Thoracic aorta (tissue), 2 donors: ENCODE measurements around the gene TMEM254. TPM values are rescaled to one million over a fixed set of nuclear protein-coding genes. Genes with fewer than 3 reads are reported as not detected.
"Not testable (repeated sequence)": the region's sequence is repeated elsewhere in the genome, so short reads cannot be mapped to it uniquely, and the experiment has no call there.

Source experiments
- ATAC-seq: fragments of 150-250 bp; one replicate; pipeline ENCODE4 v1.8.0; 2017; ENCODE audit warnings: low read depth; ENCODE audit not compliant: insufficient number of reproducible peaks, low FRiP score
- DNase-seq: peaks from one replicate; pipeline ENCODE4 v3.0.0-alpha.2; 2020; ENCODE audit warnings: low spot score
- H3K27ac ChIP-seq, 2 donors: fragments of 200-600 bp; sonication (generic); 1 replicate in 1 of 2; 2 replicates in 1 of 2; pipeline ENCODE4 v1.5.1; 2016; ENCODE audit warnings: mild to moderate bottlenecking in 2 of 2, moderate library complexity in 2 of 2
- H3K27me3 ChIP-seq: fragments of 200-600 bp; sonication (generic); replicated peaks from 2 replicates; pipeline ENCODE4 v1.6.0; 2016; ENCODE audit warnings: mild to moderate bottlenecking; ENCODE audit not compliant: insufficient read depth
- H3K36me3 ChIP-seq: fragments of 200-600 bp; sonication (generic); one replicate; pipeline ENCODE4 v1.5.1; 2016
- H3K4me1 ChIP-seq, 2 donors: fragments of 200-600 bp; sonication (generic); 1 replicate in 1 of 2; 2 replicates in 1 of 2; pipeline versions ENCODE4 v1.5.1 to v1.6.0; 2016; ENCODE audit warnings: low read depth in 2 of 2, mild to moderate bottlenecking in 1 of 2; ENCODE audit not compliant: control insufficient read depth in 1 of 2
- H3K4me3 ChIP-seq: fragments of 200-600 bp; sonication (generic); 2 replicates; pipeline ENCODE4 v1.5.1; 2016; ENCODE audit warnings: mild to moderate bottlenecking
- H3K9me3 ChIP-seq: fragments of 200-600 bp; sonication (generic); 2 replicates; pipeline ENCODE4 v1.5.1; 2016
- total RNA-seq, 2 donors: library from RNA; depleted of rRNA; stranded (reverse); fragments of >200 nt; gene quantifications; one replicate each; pipeline versions ENCODE4 v1.1.0 to v1.2.3, GENCODE V29; 2016
- TF ChIP-seq, protein P1 (sequence below): fragments of 200-600 bp; sonication (generic); IDR thresholded peaks from one replicate; pipeline ENCODE4 v1.5.1; 2019; ENCODE audit warnings: antibody characterized with exemption

The TMEM254 gene
- total RNA-seq, 2 donors from 2014 or later, result 5.1 to 10.7 TPM

DNA sequence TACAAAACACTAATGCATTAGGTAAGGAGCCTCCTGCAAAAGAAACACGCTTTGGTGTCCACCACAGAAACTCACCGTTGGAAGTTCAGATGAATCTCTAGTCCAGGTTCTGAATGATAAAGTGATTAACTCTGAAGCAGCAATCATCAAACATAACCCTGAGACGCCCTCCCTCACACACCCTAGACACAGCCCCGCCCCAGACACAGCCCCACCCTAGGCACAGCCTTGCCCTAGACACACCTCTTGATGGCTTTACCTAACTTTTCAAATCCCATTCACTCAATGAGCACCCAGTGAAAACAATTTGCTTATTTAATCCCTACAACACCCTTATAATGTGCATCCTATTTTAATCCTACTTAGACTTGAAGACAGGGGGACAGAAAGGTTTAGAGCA is 21.3 kb upstream of the TMEM254 start:
- no peak for ATAC-seq
- H3K4me1 ChIP-seq, result no peaks in the 10 kb centered on the region

DNA sequence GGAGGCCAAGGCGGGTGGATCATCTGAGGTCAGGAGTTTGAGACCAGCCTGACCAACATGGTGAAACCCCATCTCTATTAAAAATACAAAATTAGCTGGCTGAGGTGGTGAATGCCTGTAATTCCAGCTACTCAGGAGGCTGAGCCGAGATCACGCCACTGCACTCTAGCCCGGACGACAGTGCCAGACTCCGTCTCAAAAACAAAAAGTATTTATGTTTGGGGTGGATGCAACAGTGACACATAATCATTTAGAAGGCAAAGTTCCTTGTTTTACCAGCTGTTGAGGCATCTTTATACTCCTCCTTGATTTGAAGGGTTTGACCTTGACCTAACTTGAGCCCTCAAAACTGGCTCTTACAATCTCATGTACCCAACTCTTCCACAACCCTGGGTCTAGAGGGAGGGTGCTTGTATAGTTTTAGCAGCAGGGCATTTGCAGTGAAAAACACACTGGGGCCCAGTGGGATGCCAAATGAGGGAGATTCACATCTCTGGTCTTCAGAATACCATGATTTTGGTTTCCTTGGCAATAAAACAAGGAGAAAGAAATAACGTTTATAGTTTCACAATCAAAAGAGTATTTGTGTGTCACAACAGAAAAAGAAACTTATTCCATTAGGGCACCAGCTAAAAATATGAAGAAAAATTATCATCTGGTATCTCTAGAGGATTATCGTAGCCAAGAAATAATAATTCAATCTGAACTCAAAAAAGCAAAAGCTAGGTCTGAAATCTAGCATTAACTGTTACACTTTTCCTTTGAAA is 14.2 kb upstream of the TMEM254 start:
- DNase-seq, result no peak
- peak overlapping the region; percentile 20 to 45 for H3K27ac ChIP-seq
- TF ChIP-seq, protein P1, sequence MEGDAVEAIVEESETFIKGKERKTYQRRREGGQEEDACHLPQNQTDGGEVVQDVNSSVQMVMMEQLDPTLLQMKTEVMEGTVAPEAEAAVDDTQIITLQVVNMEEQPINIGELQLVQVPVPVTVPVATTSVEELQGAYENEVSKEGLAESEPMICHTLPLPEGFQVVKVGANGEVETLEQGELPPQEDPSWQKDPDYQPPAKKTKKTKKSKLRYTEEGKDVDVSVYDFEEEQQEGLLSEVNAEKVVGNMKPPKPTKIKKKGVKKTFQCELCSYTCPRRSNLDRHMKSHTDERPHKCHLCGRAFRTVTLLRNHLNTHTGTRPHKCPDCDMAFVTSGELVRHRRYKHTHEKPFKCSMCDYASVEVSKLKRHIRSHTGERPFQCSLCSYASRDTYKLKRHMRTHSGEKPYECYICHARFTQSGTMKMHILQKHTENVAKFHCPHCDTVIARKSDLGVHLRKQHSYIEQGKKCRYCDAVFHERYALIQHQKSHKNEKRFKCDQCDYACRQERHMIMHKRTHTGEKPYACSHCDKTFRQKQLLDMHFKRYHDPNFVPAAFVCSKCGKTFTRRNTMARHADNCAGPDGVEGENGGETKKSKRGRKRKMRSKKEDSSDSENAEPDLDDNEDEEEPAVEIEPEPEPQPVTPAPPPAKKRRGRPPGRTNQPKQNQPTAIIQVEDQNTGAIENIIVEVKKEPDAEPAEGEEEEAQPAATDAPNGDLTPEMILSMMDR, result no peak

More for the DNA sequence above, 21.3 kb upstream of the TMEM254 start:
- no peak overlapping the region for H3K27ac ChIP-seq
- no peak for DNase-seq
- no peaks in the 10 kb centered on the region for H3K9me3 ChIP-seq
- H3K27me3 ChIP-seq, result no peaks in the 10 kb centered on the region
- TF ChIP-seq, protein P1, result no peak
- H3K36me3 ChIP-seq, result no peaks in the 10 kb centered on the region
- no peak overlapping the region for H3K4me3 ChIP-seq

DNA sequence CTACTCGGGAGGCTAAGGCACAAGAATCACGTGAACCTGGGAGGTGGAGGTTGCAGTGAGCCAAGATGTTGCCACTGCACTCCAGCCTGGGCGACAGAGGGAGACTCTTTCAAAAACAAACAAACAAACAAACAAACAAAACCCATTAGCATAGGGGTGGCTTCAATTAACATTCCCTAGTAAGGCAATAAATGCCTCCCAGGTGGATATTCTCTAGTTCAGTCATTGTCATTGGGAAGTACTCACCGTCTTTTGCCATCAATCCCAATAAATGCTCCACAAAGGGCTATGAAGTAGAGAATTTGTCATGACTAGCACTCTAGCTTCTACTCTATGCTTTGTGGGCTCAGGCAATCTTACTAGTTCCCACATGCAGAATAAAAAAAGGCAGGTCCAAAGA is 11.7 kb upstream of the TMEM254 start:
- Histone ChIP-seq H3K27ac (no peak overlapping the region), H3K4me3 (no peak overlapping the region), H3K36me3 (no peaks in the 10 kb centered on the region), H3K9me3 (no peaks in the 10 kb centered on the region), H3K27me3 (no peaks in the 10 kb centered on the region), H3K4me1 (peaks cover 0 to 7% of the 10 kb centered on the region in 2 donors)
- DNase-seq, result no peak
- ATAC-seq, result no peak
- TF ChIP-seq, protein P1, result no peak

More for the DNA sequence above, 14.2 kb upstream of the TMEM254 start:
- no peaks in the 10 kb centered on the region for H3K9me3 ChIP-seq
- no peak for ATAC-seq
- H3K27me3 ChIP-seq, result no peaks in the 10 kb centered on the region
- peaks cover 0 to 7% of the 10 kb centered on the region in 2 donors for H3K4me1 ChIP-seq
- H3K36me3 ChIP-seq, result no peaks in the 10 kb centered on the region
- no peak overlapping the region for H3K4me3 ChIP-seq

DNA sequence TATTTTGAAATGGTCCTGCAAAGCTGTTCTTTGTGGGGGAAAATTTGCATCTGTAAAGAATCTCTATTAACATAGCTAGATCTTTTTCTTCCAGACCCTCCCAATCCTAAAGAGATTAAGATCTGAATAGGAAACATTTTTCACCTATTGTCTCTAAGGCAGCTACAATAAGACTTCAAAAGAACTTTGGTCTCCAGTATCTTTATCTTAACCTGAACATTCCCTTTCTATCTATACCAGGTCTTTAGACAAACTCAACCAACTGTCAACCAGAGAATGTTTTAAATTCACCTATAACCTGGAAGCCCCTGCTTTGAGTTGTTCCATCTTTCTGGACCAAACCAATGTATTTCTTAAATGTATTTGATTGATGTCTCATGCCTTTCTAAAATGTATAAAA is 10.6 kb upstream of the TMEM254 start:
- not testable (repeated sequence) for H3K36me3 ChIP-seq, DNase-seq, ATAC-seq, H3K9me3 ChIP-seq, H3K27ac ChIP-seq, H3K4me3 ChIP-seq, H3K4me1 ChIP-seq, H3K27me3 ChIP-seq

DNA sequence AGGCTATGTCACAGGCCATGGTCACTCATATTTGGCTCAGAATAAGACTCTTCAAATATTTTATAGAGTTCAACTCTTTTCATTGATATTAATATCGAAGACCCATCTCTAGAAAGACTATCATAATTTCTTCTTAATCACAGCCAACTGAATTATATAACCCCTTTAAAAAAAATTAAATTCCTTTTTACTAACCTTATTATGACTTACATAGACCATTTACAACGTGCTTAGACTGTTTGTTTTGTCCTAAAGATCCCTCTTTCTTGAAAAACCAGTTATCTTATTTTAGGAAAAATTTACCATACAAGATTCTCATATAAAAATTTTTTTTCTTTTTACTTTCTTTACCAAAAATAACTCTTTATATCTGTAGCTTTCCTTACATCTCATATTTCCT is 10.2 kb upstream of the TMEM254 start:
- Histone ChIP-seq H3K9me3 (no peaks in the 10 kb centered on the region), H3K4me3 (no peak overlapping the region), H3K36me3 (no peaks in the 10 kb centered on the region), H3K4me1 (peaks cover 0 to 7% of the 10 kb centered on the region in 2 donors), H3K27me3 (no peaks in the 10 kb centered on the region), H3K27ac (no peak overlapping the region)
- no peak for ATAC-seq
- no peak for DNase-seq
- TF ChIP-seq, protein P1, result no peak
